H1 (cell line): ENCODE data around the gene EIF4E3.

Source experiments
- GABPA ChIP-seq: IDR thresholded peaks from 2 replicates; pipeline ENCODE4 v1.6.1; 2011; ENCODE audit warnings: mild to moderate bottlenecking, low read length, moderate library complexity, borderline replicate concordance; ENCODE audit not compliant: insufficient read depth
- HDAC2 ChIP-seq, 2 experiments: fragments of 300-600 bp in 1 of 2; sonication (generic) in 1 of 2; IDR thresholded peaks; 2 replicates each; pipeline ENCODE4 v1.6.1; 2011 to 2012; ENCODE audit warnings: low read depth in 2 of 2, low read length in 2 of 2, mild to moderate bottlenecking in 2 of 2, moderate library complexity in 2 of 2, borderline replicate concordance in 1 of 2, inconsistent platforms in 1 of 2
- POLR2A ChIP-seq, 2 experiments: IDR thresholded peaks; 1 replicate in 1 of 2; 2 replicates in 1 of 2; pipeline ENCODE4 v1.6.1; 2011; ENCODE audit warnings: low read depth in 2 of 2, low read length in 2 of 2, mild to moderate bottlenecking in 2 of 2; ENCODE audit errors: control extremely low read depth in 1 of 2

- no peak for TF ChIP-seq POLR2A (IDR thresholded peaks at IDR 0.05; ENCODE audit: control extremely low read depth in 1 of 2, low read depth in 2 of 2, low read length in 2 of 2)
- no peak for TF ChIP-seq GABPA
- TF ChIP-seq HDAC2 (IDR thresholded peaks at IDR 0.05; ENCODE audit: borderline replicate concordance in 1 of 2, low read depth in 2 of 2, low read length in 2 of 2) = no peak
Observed at GRCh38 chr3:71742621-71743020, 17.4 kb upstream of the EIF4E3 start.
